Loucy (cell line): ENCODE results near the gene IGHMBP2.

Source experiments
- H2AFZ ChIP-seq: fragments of 200-600 bp; sonication (generic); 2 replicates; pipeline ENCODE4 v1.6.0; 2016; ENCODE audit warnings: antibody characterized with exemption, mild to moderate bottlenecking, low read length, moderate library complexity
- H3F3A ChIP-seq: fragments of 200-600 bp; 2 replicates; pipeline ENCODE4 v1.6.0; 2016; ENCODE audit warnings: antibody characterized with exemption, low read depth, mild to moderate bottlenecking
- H3K27me3 ChIP-seq: fragments of 200-600 bp; sonication (generic); 2 replicates; pipeline ENCODE4 v1.6.1; 2014; ENCODE audit warnings: low read length, mild to moderate bottlenecking; ENCODE audit not compliant: insufficient read depth, poor library complexity, severe bottlenecking
- H3K36me3 ChIP-seq: fragments of 200-600 bp; sonication (generic); 2 replicates; pipeline ENCODE4 v1.6.1; 2016; ENCODE audit warnings: low read length; ENCODE audit not compliant: insufficient read depth
- H3K4me1 ChIP-seq: fragments of 200-600 bp; sonication (generic); 2 replicates; pipeline ENCODE4 v1.5.1; 2014; ENCODE audit warnings: low read length, mild to moderate bottlenecking; ENCODE audit not compliant: insufficient read depth, poor library complexity, severe bottlenecking
- H3K4me2 ChIP-seq: fragments of 200-600 bp; sonication (generic); 2 replicates; pipeline ENCODE4 v1.6.0; 2014; ENCODE audit warnings: antibody characterized with exemption, low read length, low read depth, mild to moderate bottlenecking; ENCODE audit not compliant: poor library complexity, severe bottlenecking
- H3K4me3 ChIP-seq: fragments of 200-600 bp; sonication (generic); 2 replicates; pipeline ENCODE4 v1.5.1; 2014; ENCODE audit warnings: low read length, mild to moderate bottlenecking, mixed read lengths; ENCODE audit not compliant: poor library complexity, severe bottlenecking
- H3K79me2 ChIP-seq: fragments of 200-600 bp; sonication (generic); 2 replicates; pipeline ENCODE4 v1.6.1; 2014; ENCODE audit warnings: low read length; ENCODE audit not compliant: insufficient read depth
- H3K9ac ChIP-seq: fragments of 200-600 bp; sonication (generic); 2 replicates; pipeline ENCODE4 v1.6.0; 2014; ENCODE audit warnings: mild to moderate bottlenecking, low read depth, low read length, moderate library complexity; ENCODE audit not compliant: poor library complexity, severe bottlenecking
- H3K9me2 ChIP-seq: fragments of 200-600 bp; sonication (generic); replicated peaks from 2 replicates; pipeline ENCODE4 v1.6.1; 2016; ENCODE audit warnings: low read depth, low read length, mixed read lengths
- H3K9me3 ChIP-seq: fragments of 200-600 bp; sonication (generic); 2 replicates; pipeline ENCODE4 v1.6.1; 2014; ENCODE audit warnings: mild to moderate bottlenecking, antibody characterized with exemption, low read length, low read depth; ENCODE audit not compliant: insufficient read depth
- H4K20me1 ChIP-seq: fragments of 200-600 bp; sonication (generic); 2 replicates; pipeline ENCODE4 v1.6.0; 2014; ENCODE audit warnings: antibody characterized with exemption, low read length, mild to moderate bottlenecking; ENCODE audit not compliant: insufficient read depth, poor library complexity, severe bottlenecking
- EZH2phosphoT487 ChIP-seq: fragments of 200-600 bp; IDR thresholded peaks from 2 replicates; pipeline ENCODE4 v1.6.1; 2018; ENCODE audit warnings: antibody characterized with exemption, mild to moderate bottlenecking, moderate library complexity, borderline replicate concordance
- TF ChIP-seq, protein P1 (sequence below): fragments of 200-600 bp; sonication (generic); conservative IDR thresholded peaks from 2 replicates; pipeline ENCODE4 v1.5.1; 2014; ENCODE audit warnings: mild to moderate bottlenecking, antibody characterized with exemption, low read length

Gene IGHMBP2

DNA sequence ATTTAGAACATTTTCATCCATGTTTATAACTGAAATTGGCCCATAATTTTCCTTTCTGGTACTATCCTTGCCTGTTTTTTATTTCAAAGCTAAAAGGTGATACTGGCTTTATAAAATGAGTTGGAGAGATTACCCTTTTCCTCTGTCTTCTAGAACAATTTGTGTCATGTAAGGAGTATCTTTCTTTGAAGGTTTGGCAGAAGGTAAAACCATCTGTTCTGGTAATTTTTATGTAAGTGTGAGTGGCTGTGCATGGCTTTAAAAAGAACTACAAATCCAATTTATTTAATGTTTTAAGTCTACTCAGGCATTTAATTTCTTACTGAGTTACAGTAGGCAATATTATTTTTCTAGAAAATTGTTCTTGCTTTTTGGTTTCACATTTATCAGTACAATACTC, 84.8 kb downstream of the IGHMBP2 start:
- Histone ChIP-seq H4K20me1 (no peaks in the 10 kb centered on the region), H3K9me3 (0 out of 2 replicates have a peak, but pooled peaks cover 4% of the 10 kb centered on the region), H3K9ac (no peak overlapping the region), H3K4me2 (no peak overlapping the region), H3K9me2 (no peaks in the 10 kb centered on the region), H3K27me3 (no peaks in the 10 kb centered on the region), H3F3A (no peaks in the 10 kb centered on the region), H2AFZ (no peak overlapping the region), H3K4me3 (no peak overlapping the region), H3K36me3 (no peaks in the 10 kb centered on the region), H3K79me2 (no peaks in the 10 kb centered on the region), H3K4me1 (no peaks in the 10 kb centered on the region)
- TF ChIP-seq, protein P1, sequence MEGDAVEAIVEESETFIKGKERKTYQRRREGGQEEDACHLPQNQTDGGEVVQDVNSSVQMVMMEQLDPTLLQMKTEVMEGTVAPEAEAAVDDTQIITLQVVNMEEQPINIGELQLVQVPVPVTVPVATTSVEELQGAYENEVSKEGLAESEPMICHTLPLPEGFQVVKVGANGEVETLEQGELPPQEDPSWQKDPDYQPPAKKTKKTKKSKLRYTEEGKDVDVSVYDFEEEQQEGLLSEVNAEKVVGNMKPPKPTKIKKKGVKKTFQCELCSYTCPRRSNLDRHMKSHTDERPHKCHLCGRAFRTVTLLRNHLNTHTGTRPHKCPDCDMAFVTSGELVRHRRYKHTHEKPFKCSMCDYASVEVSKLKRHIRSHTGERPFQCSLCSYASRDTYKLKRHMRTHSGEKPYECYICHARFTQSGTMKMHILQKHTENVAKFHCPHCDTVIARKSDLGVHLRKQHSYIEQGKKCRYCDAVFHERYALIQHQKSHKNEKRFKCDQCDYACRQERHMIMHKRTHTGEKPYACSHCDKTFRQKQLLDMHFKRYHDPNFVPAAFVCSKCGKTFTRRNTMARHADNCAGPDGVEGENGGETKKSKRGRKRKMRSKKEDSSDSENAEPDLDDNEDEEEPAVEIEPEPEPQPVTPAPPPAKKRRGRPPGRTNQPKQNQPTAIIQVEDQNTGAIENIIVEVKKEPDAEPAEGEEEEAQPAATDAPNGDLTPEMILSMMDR = no peak
- no peak for TF ChIP-seq EZH2phosphoT487
